ENCODE results near the gene TRPT1.

Gene TRPT1

GRCh38 chr11:64244107-64244506 lies 18.1 kb upstream of the TRPT1 start:
- no peak for DNase-seq

GRCh38 chr11:64243236-64243854 lies 17.4 kb upstream of the TRPT1 start:
- no peak for DNase-seq

- no peak for DNase-seq
Measured at GRCh38 chr11:64241491-64242374, 15.7 kb upstream of the TRPT1 start.

- peak; percentile 97 for DNase-seq
Measured at GRCh38 chr11:64241241-64241490, 15.2 kb upstream of the TRPT1 start.

- peak; percentile 94 for DNase-seq
Measured at GRCh38 chr11:64240435-64241240, 14.7 kb upstream of the TRPT1 start, which contains the start of gene FKBP2. Gene FKBP2 (plus strand): TSS chr11:64241095. CDS start chr11:64242388, 1,293 bp downstream.

GRCh38 chr11:64239662-64240434 lies 13.9 kb upstream of the TRPT1 start:
- DNase-seq = no peak

GRCh38 chr11:64238999-64239398 lies 13.0 kb upstream of the TRPT1 start:
- no peak for DNase-seq

- no peak for DNase-seq
Measured at GRCh38 chr11:64238076-64238475, 12.1 kb upstream of the TRPT1 start.

GRCh38 chr11:64237484-64237951 lies 11.5 kb upstream of the TRPT1 start:
- DNase-seq = no peak

GRCh38 chr11:64235437-64236161 lies 9.6 kb upstream of the TRPT1 start:
- DNase-seq = no peak

GRCh38 chr11:64234647-64235379 lies 8.8 kb upstream of the TRPT1 start:
- no peak for DNase-seq

GRCh38 chr11:64233913-64234586 lies 8.1 kb upstream of the TRPT1 start, which contains the start of gene VEGFB:
Gene VEGFB (plus strand): TSS chr11:64234584. CDS start chr11:64234834, 250 bp downstream.
- no peak for DNase-seq

GRCh38 chr11:64232967-64233315 lies 7.0 kb upstream of the TRPT1 start:
- no peak for DNase-seq

GRCh38 chr11:64232182-64232966 lies 6.4 kb upstream of the TRPT1 start:
- DNase-seq = no peak

- DNase-seq = no peak
Measured at GRCh38 chr11:64231546-64231945, 5.6 kb upstream of the TRPT1 start.

- DNase-seq = no peak
Measured at GRCh38 chr11:64230985-64231365, 5.0 kb upstream of the TRPT1 start.

GRCh38 chr11:64230171-64230984 lies 4.4 kb upstream of the TRPT1 start, which contains the start of gene DNAJC4:
Gene DNAJC4 (plus strand): TSS chr11:64230548. CDS start chr11:64230855, 307 bp downstream.
- DNase-seq = peak; percentile 84

- DNase-seq = no peak
Measured at GRCh38 chr11:64229744-64230170, 3.8 kb upstream of the TRPT1 start.
